Lower leg skin (tissue), 4 donors: Measurements from ENCODE around the gene ANKRD22. TPM values are rescaled to one million over a fixed set of nuclear protein-coding genes. Genes with fewer than 3 reads are reported as not detected.

Source experiments
- DNase-seq, 2 donors: peaks; one replicate each; pipeline ENCODE4 v3.0.0-alpha.2; 2019; ENCODE audit warnings: low spot score in 2 of 2
- H3K4me3 ChIP-seq: fragments of 200-600 bp; sonication (generic); 2 replicates; pipeline ENCODE4 v1.5.1; 2017; ENCODE audit warnings: mild to moderate bottlenecking, low read depth; ENCODE audit not compliant: poor library complexity, severe bottlenecking
- CTCF ChIP-seq, 3 donors: fragments of 450-650 bp; IDR thresholded peaks; one replicate each; pipeline ENCODE4 v1.5.1; 2016; ENCODE audit warnings: antibody characterized with exemption in 3 of 3, mild to moderate bottlenecking in 3 of 3, moderate library complexity in 2 of 3
- POLR2A ChIP-seq, 2 donors: fragments of 450-650 bp; IDR thresholded peaks; one replicate each; pipeline ENCODE4 v1.6.1; 2016 to 2017; ENCODE audit warnings: antibody characterized with exemption in 2 of 2, mild to moderate bottlenecking in 1 of 2, moderate library complexity in 1 of 2
- WGBS, 2 donors: methylation state at CpG; one replicate each; pipeline ENCODE4 v1.1.5; 2018; 5-methylcytosine and 5-hydroxymethylcytosine counted together
- intact Hi-C: fragments of 100-400 bp; cut with DNase I; formaldehyde crosslinking; loops from one replicate; pipeline ENCODE4 v1.15.0; 2023; ENCODE audit warnings: low total_unique reads
- total RNA-seq, 4 donors: library from RNA; depleted of rRNA; stranded (reverse); fragments of >200 nt; gene quantifications; one replicate each; pipeline ENCODE4 v1.1.0, GENCODE V29; 2016

Gene ANKRD22
- total RNA-seq, 4 donors from 2014 or later = 30.7 to 56.7 (median 35.4) TPM

GRCh38 chr10:88895250-88895649, 43.6 kb upstream of the ANKRD22 start:
- no peak for TF ChIP-seq CTCF (IDR thresholded peaks at IDR 0.05)
- no peak overlapping the region for H3K4me3 ChIP-seq
- intact Hi-C loops = no loop called here
- WGBS, 2 donors = 80 to 87% methylated on average over 1 of the region's 1 CpG
- DNase-seq = no peak

DNA sequence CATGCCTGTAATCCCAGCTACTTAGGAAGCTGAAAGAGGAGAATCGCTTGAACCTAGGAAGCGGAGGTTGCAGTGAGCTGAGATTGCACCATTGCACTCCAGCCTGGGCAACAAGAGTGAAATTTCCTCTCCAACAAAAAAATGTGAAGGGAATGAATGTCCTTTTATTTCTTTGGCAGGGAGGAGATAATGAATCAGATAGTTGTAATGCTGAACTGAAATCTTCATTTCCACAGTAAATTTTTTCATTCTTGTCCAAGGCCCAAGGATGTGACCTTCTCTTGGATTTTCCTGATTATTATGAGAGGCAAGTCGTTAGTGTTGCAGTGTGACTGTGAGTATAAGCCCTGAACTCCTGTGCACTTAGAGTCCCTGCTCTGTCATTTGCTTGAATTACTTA, 42.0 kb upstream of the ANKRD22 start:
- intact Hi-C loops = no loop called here

DNA sequence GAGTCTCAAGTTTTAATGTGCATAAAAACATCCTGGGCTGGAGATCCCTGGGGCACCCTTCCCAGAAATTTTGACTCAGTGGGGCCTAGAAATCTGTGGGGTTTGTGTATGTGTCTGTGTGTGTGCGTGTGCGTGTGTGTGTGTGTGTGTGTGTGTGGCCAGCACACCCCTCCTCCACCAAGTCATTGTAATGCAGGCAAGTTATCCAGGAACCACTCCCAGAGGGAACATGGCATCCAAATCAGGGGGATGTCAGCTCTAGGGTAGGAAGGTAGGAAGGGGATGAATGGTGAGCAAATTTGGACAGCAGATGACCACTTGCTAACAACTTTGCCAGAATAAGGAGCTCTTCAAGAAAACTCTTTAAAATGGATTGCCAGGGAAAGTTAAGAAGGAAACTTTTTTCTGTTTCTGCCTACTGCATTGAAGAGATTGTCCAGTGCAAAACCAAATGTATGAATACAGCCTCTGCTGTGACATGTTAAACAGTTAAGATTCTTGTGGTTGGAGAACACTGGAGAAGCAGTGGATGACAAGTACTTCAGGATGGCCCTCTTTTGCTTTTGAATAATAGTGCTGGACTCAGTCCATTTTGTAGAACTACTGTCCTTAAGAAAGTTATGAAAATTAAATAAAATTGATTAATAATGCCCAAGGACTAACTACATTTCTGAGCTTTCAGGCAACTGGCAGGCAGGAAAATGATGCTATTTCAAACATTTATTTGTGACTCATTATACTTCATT, 40.8 kb upstream of the ANKRD22 start:
- WGBS, 2 donors = 84 to 90% methylated on average over 2 of the region's 2 CpGs
- TF ChIP-seq CTCF (IDR thresholded peaks at IDR 0.05) (no peak), POLR2A (IDR thresholded peaks at IDR 0.05) (no peak)
- H3K4me3 ChIP-seq = no peak overlapping the region
- no peak for DNase-seq
- intact Hi-C loops = no loop called here

More for the DNA sequence above, 42.0 kb upstream of the ANKRD22 start:
- DNase-seq = no peak
- no peak overlapping the region for H3K4me3 ChIP-seq
- 63 to 65% methylated on average over 3 of the region's 3 CpGs for WGBS, 2 donors
- no peak for TF ChIP-seq CTCF (IDR thresholded peaks at IDR 0.05)
- no peak for TF ChIP-seq POLR2A (IDR thresholded peaks at IDR 0.05)

DNA sequence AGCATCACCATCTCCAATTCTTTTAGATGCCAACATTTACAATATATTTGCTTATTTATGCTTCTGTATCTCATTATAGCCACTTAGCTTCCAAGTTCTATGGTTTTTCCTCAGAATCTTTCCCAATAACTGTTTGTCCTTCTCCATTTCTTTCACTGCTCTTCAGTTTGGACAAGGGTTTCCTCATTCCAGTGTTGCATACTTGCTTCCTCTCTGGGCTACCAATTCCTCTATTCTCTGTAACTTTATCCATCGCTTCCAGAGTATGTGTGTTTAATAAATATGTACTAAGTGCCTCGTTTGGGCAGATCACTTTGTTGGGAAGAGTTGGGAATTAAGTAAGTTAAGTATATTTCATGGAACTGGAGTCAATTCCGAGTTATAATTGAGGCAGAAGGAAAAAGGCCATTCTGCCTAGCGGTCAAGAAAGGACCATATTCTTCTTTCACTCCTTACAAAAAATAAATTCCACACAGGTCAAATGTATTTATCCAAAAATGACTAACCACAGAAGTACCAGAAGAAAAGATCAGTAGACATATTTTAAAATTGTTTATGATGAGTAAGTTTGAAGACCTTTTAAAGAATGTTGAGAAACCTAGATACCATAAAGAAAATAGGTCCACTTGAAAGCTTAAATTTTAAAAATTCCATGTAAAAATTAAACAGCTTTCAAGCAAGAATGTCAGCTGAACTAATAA, 39.2 kb upstream of the ANKRD22 start:
- H3K4me3 ChIP-seq = no peak overlapping the region
- intact Hi-C loops = no loop called here
- TF ChIP-seq POLR2A (IDR thresholded peaks at IDR 0.05) = no peak
- DNase-seq = no peak
- WGBS, 2 donors = 91 to 93% methylated on average over 4 of the region's 4 CpGs

DNA sequence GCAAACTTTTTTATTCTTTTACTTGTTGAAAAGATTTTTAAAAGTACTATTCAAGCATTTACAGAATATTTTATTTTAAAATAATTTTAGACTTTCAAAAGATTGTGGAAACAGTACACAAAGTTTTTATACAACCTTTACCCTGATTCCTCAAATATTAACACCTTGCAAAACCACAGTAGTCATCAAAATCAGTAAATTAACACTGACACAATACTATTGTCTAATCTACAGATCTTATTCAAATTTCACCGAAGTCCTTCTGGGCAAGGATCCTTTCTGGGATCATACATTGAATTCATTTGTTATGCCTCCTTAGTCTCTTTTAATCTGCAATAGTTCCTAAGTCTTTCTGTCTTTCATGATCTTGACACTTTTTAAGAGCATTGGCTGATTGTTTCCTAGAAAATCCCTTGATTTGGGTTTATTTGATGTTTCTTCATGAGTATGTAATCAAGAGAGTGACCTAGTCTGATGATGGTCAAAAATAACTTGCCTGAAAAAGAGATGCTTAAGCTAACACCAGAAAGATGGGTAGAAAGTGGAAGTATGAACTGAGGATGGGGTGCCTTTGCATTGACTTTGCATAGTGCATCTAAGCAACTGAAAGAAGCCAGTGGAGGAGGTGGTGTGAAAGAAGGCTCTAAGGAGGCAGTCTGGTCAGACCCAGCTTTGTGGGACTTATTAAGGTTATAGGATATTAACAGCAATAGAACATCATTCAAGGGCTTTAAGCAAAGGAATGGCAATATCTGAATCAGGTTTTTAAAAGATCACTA, 38.1 kb upstream of the ANKRD22 start:
- 85 to 100% methylated on average over 1 of the region's 1 CpG for WGBS, 2 donors
- intact Hi-C loops = no loop called here
- TF ChIP-seq CTCF (IDR thresholded peaks at IDR 0.05) = no peak
- no peak for TF ChIP-seq POLR2A (IDR thresholded peaks at IDR 0.05)
- DNase-seq = no peak
- H3K4me3 ChIP-seq = no peak overlapping the region

GRCh38 chr10:88888810-88889445, 37.3 kb upstream of the ANKRD22 start:
- intact Hi-C loops = no loop called here
- DNase-seq = no peak
- no peak overlapping the region for H3K4me3 ChIP-seq
- no peak for TF ChIP-seq POLR2A (IDR thresholded peaks at IDR 0.05)
- TF ChIP-seq CTCF (IDR thresholded peaks at IDR 0.05) = no peak
